Keratinocyte (primary cell): ENCODE measurements around the gene FAM114A1. TPM values are rescaled to one million over a fixed set of nuclear protein-coding genes. Genes with fewer than 3 reads are reported as not detected.

ENCODE experiments used
- DNase-seq: peaks from one replicate; pipeline ENCODE4 v3.0.0-alpha.2; 2011; ENCODE audit warnings: low read depth, missing footprints, low spot score
- FAIRE-seq: peaks from 2 replicates; lab custom pipeline; 2011; peaks lifted over from hg19 to GRCh38; lab: Jason Lieb, UNC
- H2AFZ ChIP-seq: 2 replicates; pipeline ENCODE4 v1.6.0; 2012; ENCODE audit warnings: low read length, control low read depth, inconsistent platforms; ENCODE audit not compliant: control insufficient read depth
- H3K27ac ChIP-seq: 2 replicates; pipeline ENCODE4 v1.5.1; 2011; ENCODE audit warnings: low read length; ENCODE audit not compliant: control insufficient read depth, insufficient read depth
- H3K27me3 ChIP-seq: 3 replicates; pipeline ENCODE4 v1.6.0; 2011; ENCODE audit warnings: low read length; ENCODE audit not compliant: control insufficient read depth, insufficient read depth; ENCODE audit errors: extremely low read depth
- H3K36me3 ChIP-seq, 2 experiments: 2 replicates in 1 of 2; 3 replicates in 1 of 2; pipeline ENCODE4 v1.5.1; 2011; ENCODE audit warnings: low read length in 2 of 2, mild to moderate bottlenecking in 1 of 2; ENCODE audit not compliant: control insufficient read depth in 2 of 2, insufficient read depth in 2 of 2; ENCODE audit errors: extremely low read depth in 1 of 2
- H3K4me1 ChIP-seq: 3 replicates; pipeline ENCODE4 v1.5.1; 2011; ENCODE audit warnings: low read length; ENCODE audit not compliant: control insufficient read depth, insufficient read depth; ENCODE audit errors: extremely low read depth
- H3K4me2 ChIP-seq: 3 replicates; pipeline ENCODE4 v1.6.0; 2011; ENCODE audit warnings: low read depth, low read length; ENCODE audit not compliant: control insufficient read depth, insufficient read depth; ENCODE audit errors: extremely low read depth
- H3K4me3 ChIP-seq, 3 experiments: fragments of 200-600 bp in 1 of 3; sonication (generic) in 1 of 3; 2 replicates in 2 of 3; 3 replicates in 1 of 3; pipeline ENCODE4 v1.5.1; 2011 to 2016; ENCODE audit warnings: low read length in 3 of 3, mild to moderate bottlenecking in 3 of 3, control low read depth in 2 of 3, inconsistent platforms in 1 of 3, low read depth in 1 of 3, mixed read lengths in 1 of 3, mixed run types in 1 of 3, moderate library complexity in 1 of 3; ENCODE audit not compliant: control insufficient read depth in 2 of 3, insufficient read depth in 2 of 3; ENCODE audit errors: extremely low read depth in 1 of 3
- H3K79me2 ChIP-seq: 2 replicates; pipeline ENCODE4 v1.6.0; 2012; ENCODE audit warnings: low read length; ENCODE audit not compliant: control insufficient read depth, insufficient read depth
- H3K9ac ChIP-seq: 3 replicates; pipeline ENCODE4 v1.6.0; 2011; ENCODE audit warnings: low read length; ENCODE audit not compliant: control insufficient read depth, insufficient read depth; ENCODE audit errors: extremely low read depth
- H3K9me1 ChIP-seq: 3 replicates; pipeline ENCODE4 v1.6.0; 2011; ENCODE audit warnings: low read length; ENCODE audit not compliant: control insufficient read depth, insufficient read depth; ENCODE audit errors: extremely low read depth
- H3K9me3 ChIP-seq: 2 replicates; pipeline ENCODE4 v1.5.1; 2012; ENCODE audit warnings: low read depth, low read length; ENCODE audit not compliant: control insufficient read depth
- H4K20me1 ChIP-seq: 3 replicates; pipeline ENCODE4 v1.6.0; 2011; ENCODE audit warnings: low read length; ENCODE audit not compliant: control insufficient read depth, insufficient read depth; ENCODE audit errors: extremely low read depth
- CTCF ChIP-seq, 3 experiments: IDR thresholded peaks in 1 of 3; conservative IDR thresholded peaks in 1 of 3; optimal IDR thresholded peaks in 1 of 3; 2 replicates in 2 of 3; 3 replicates in 1 of 3; pipeline versions ENCODE3 to v1.5.1; 2011; ENCODE audit warnings: low read length in 3 of 3, mild to moderate bottlenecking in 3 of 3, moderate library complexity in 2 of 3, control low read depth in 1 of 3, inconsistent platforms in 1 of 3; ENCODE audit not compliant: insufficient read depth in 2 of 3; ENCODE audit errors: extremely low read depth in 1 of 3
- EZH2 ChIP-seq: IDR thresholded peaks from one replicate; pipeline ENCODE4 v1.6.1; 2012; ENCODE audit warnings: inconsistent platforms, mild to moderate bottlenecking, low read length, moderate library complexity
- dilution Hi-C: fragments of 300-500 bp; cut with MboI; formaldehyde crosslinking; loops from one replicate; pipeline ENCODE4 v1.7.0; 2020; ENCODE audit warnings: low sequenced_read_pairs; ENCODE audit not compliant: extremely low pct_ligation_motif_present
- polyA plus RNA-seq, 5 experiments: library from polyadenylated mRNA; depleted of rRNA in 3 of 5; stranded (reverse) in 3 of 5; stranded (forward) in 1 of 5; unstranded in 1 of 5; fragments of >200 nt; gene quantifications; 1 replicate in 1 of 5; 2 replicates in 3 of 5; 3 replicates in 1 of 5; pipeline versions ENCODE4 v1.2.1 to v1.2.3, GENCODE V29; 2011 to 2012; ENCODE audit warnings: missing spikeins in 2 of 5, low read depth in 1 of 5, low replicate concordance in 1 of 5

The FAM114A1 gene
- polyA plus RNA-seq, 1 donor (not counting 4 experiments of a cell fraction or from before 2014, with no cell fraction given): 47.2 TPM

GRCh38 chr4:38952017-38952416 lies 84.4 kb downstream of the FAM114A1 start:
- Histone ChIP-seq H3K9me1 (peaks cover 2% of the 10 kb centered on the region), H3K27me3 (no peaks in the 10 kb centered on the region), H3K9me3 (no peaks in the 10 kb centered on the region), H3K4me3 (no peak overlapping the region), H3K9ac (no peak overlapping the region), H3K4me1 (peaks cover 14% of the 10 kb centered on the region), H2AFZ (no peak overlapping the region), H3K79me2 (no peaks in the 10 kb centered on the region), H3K36me3 (no peaks in the 10 kb centered on the region), H3K4me2 (no peak overlapping the region), H3K27ac (no peak overlapping the region), H4K20me1 (no peaks in the 10 kb centered on the region)
- FAIRE-seq (no peak), DNase-seq (no peak)
- dilution Hi-C loops: no loop called here
- TF ChIP-seq CTCF (optimal IDR thresholded peaks at IDR 0.05 in 1 of 3, IDR thresholded peaks at IDR 0.05 in 1 of 3, conservative IDR thresholded peaks at IDR 0.05 in 1 of 3; ENCODE audit: extremely low read depth in 1 of 3, insufficient read depth in 2 of 3, low read length in 3 of 3) (no peak), EZH2 (no peak)

- Histone ChIP-seq H3K79me2 (no peaks in the 10 kb centered on the region), H2AFZ (no peak overlapping the region), H3K9me3 (no peaks in the 10 kb centered on the region), H3K4me1 (peaks cover 1% of the 10 kb centered on the region), H3K9me1 (no peaks in the 10 kb centered on the region), H3K9ac (no peak overlapping the region), H3K4me3 (no peak overlapping the region), H3K27me3 (no peaks in the 10 kb centered on the region), H3K4me2 (no peak overlapping the region), H4K20me1 (no peaks in the 10 kb centered on the region), H3K36me3 (no peaks in the 10 kb centered on the region), H3K27ac (no peak overlapping the region)
- dilution Hi-C loops: no loop called here
- DNase-seq (no peak), FAIRE-seq (no peak)
- TF ChIP-seq EZH2 (no peak), CTCF (optimal IDR thresholded peaks at IDR 0.05 in 1 of 3, IDR thresholded peaks at IDR 0.05 in 1 of 3, conservative IDR thresholded peaks at IDR 0.05 in 1 of 3; ENCODE audit: extremely low read depth in 1 of 3, insufficient read depth in 2 of 3, low read length in 3 of 3) (no peak)
These were observed 87.1 kb downstream of the FAM114A1 start for GRCh38 chr4:38954727-38955126.
